SK-N-SH (cell line): ENCODE data around the gene GARS1. TPM values are rescaled to one million over a fixed set of nuclear protein-coding genes. Genes with fewer than 3 reads are reported as not detected.

Experiments used
- CTCF ChIA-PET: fragments of 300-600, 350-600 bp; formaldehyde crosslinking; extraction: SDS; loops from one replicate; lab custom pipeline; 2021; lab: Yijun Ruan, JAX
- POLR2A ChIA-PET: fragments of 350-600 bp; sonication (Branson Sonifier 250); formaldehyde crosslinking; extraction: SDS; loops from one replicate; lab custom pipeline; 2020; ENCODE audit warnings: antibody characterized with exemption, inconsistent platforms; lab: Yijun Ruan, JAX
- DNase-seq: peaks from one replicate; pipeline ENCODE4 v3.0.0; 2012
- H2AFZ ChIP-seq: fragments of 200-600 bp; sonication (generic); 2 replicates; pipeline ENCODE4 v1.8.1; 2016; ENCODE audit warnings: antibody characterized with exemption, mild to moderate bottlenecking, low read depth
- H3F3A ChIP-seq: fragments of 200-600 bp; sonication (generic); replicated peaks from 2 replicates; pipeline ENCODE3; 2016; ENCODE audit warnings: antibody characterized with exemption, mild to moderate bottlenecking; ENCODE audit not compliant: insufficient read depth
- H3K27ac ChIP-seq, 2 experiments: fragments of 200-500 bp in 1 of 2; fragments of 200-600 bp in 1 of 2; sonication (Bioruptor generic) in 1 of 2; sonication (generic), shearing (Covaris generic) in 1 of 2; 2 replicates each; pipeline versions ENCODE4 v1.5.1 to v1.6.1; 2014 to 2016; ENCODE audit warnings: low read depth in 2 of 2, inconsistent platforms in 1 of 2, low read length in 1 of 2, mild to moderate bottlenecking in 1 of 2, mixed read lengths in 1 of 2
- H3K27me3 ChIP-seq: fragments of 200-600 bp; sonication (generic), shearing (Covaris generic); 2 replicates; pipeline ENCODE4 v1.6.1; 2016; ENCODE audit warnings: mixed run types; ENCODE audit not compliant: insufficient read depth
- H3K36me3 ChIP-seq, 2 experiments: fragments of 200-500 bp in 1 of 2; fragments of 200-600 bp in 1 of 2; sonication (Bioruptor generic) in 1 of 2; sonication (generic) in 1 of 2; replicated peaks in 1 of 2; 2 replicates each; pipeline versions ENCODE3 to v1.5.1; 2014 to 2016; ENCODE audit warnings: low read length in 1 of 2, mild to moderate bottlenecking in 1 of 2; ENCODE audit not compliant: insufficient read depth in 2 of 2, control insufficient read depth in 1 of 2
- H3K4me1 ChIP-seq, 2 experiments: fragments of 200-500 bp in 1 of 2; fragments of 200-600 bp in 1 of 2; sonication (Bioruptor generic) in 1 of 2; sonication (generic), shearing (Covaris generic) in 1 of 2; 2 replicates each; pipeline versions ENCODE4 v1.5.1 to v1.6.1; 2014 to 2016; ENCODE audit warnings: low read depth in 1 of 2, low read length in 1 of 2, mixed run types in 1 of 2; ENCODE audit not compliant: insufficient read depth in 2 of 2, control insufficient read depth in 1 of 2
- H3K4me2 ChIP-seq: fragments of 200-600 bp; sonication (generic), shearing (Covaris generic); 2 replicates; pipeline ENCODE4 v1.6.1; 2017; ENCODE audit warnings: mixed run types
- H3K4me3 ChIP-seq, 2 experiments: fragments of 200-500 bp in 1 of 2; fragments of 200-600 bp in 1 of 2; sonication (Bioruptor generic) in 1 of 2; sonication (generic), shearing (Covaris generic) in 1 of 2; 2 replicates each; pipeline versions ENCODE4 v1.5.1 to v1.8.1; 2014 to 2016; ENCODE audit warnings: low read depth in 2 of 2, inconsistent platforms in 1 of 2, low read length in 1 of 2, mild to moderate bottlenecking in 1 of 2, mixed read lengths in 1 of 2, moderate library complexity in 1 of 2
- H3K79me2 ChIP-seq: fragments of 200-600 bp; sonication (generic); 2 replicates; pipeline ENCODE4 v1.8.1; 2017; ENCODE audit warnings: mild to moderate bottlenecking; ENCODE audit not compliant: insufficient read depth
- H3K9ac ChIP-seq: fragments of 200-600 bp; sonication (generic); 2 replicates; pipeline ENCODE4 v1.6.1; 2017; ENCODE audit warnings: mixed run types
- H3K9me2 ChIP-seq: fragments of 200-600 bp; sonication (generic); 2 replicates; pipeline ENCODE4 v1.6.1; 2017; ENCODE audit warnings: mixed run types
- H3K9me3 ChIP-seq: fragments of 200-600 bp; sonication (generic); 2 replicates; pipeline ENCODE4 v1.6.1; 2017; ENCODE audit warnings: mixed run types, mild to moderate bottlenecking, moderate library complexity
- H4K20me1 ChIP-seq: fragments of 200-600 bp; sonication (generic); 2 replicates; pipeline ENCODE4 v1.6.1; 2017; ENCODE audit warnings: mild to moderate bottlenecking, mixed run types; ENCODE audit not compliant: insufficient read depth
- CHD2 ChIP-seq: fragments of 150-350 bp; IDR thresholded peaks from 2 replicates; pipeline ENCODE4 v1.6.1; 2018; ENCODE audit warnings: low read length; ENCODE audit not compliant: partially characterized antibody
- CTCF ChIP-seq: fragments of 200-600 bp; sonication (generic); IDR thresholded peaks from 2 replicates; pipeline ENCODE4 v1.6.1; 2017; ENCODE audit warnings: antibody characterized with exemption, mild to moderate bottlenecking, moderate library complexity
- ELF1 ChIP-seq: IDR thresholded peaks from 2 replicates; pipeline ENCODE4 v1.4.0; 2012
- EP300 ChIP-seq, 2 experiments: IDR thresholded peaks; 2 replicates each; pipeline versions ENCODE4 v1.4.0 to v1.6.1; 2012; ENCODE audit warnings: borderline replicate concordance in 1 of 2, low read depth in 1 of 2, low read length in 1 of 2
- EZH2phosphoT487 ChIP-seq: fragments of 200-600 bp; sonication (generic); IDR thresholded peaks from 2 replicates; pipeline ENCODE4 v1.6.1; 2017; ENCODE audit warnings: low read depth, mixed run types, mild to moderate bottlenecking, antibody characterized with exemption, moderate library complexity, borderline replicate concordance
- FOSL2 ChIP-seq: IDR thresholded peaks from 2 replicates; pipeline ENCODE4 v1.4.0; 2012; ENCODE audit warnings: low read depth, mild to moderate bottlenecking, moderate library complexity, borderline replicate concordance
- GATA2 ChIP-seq: sonication (generic); formaldehyde crosslinking; IDR thresholded peaks from 2 replicates; pipeline ENCODE4 v1.5.0; 2020; ENCODE audit warnings: mild to moderate bottlenecking, missing genetic modification reagents
- IRF3 ChIP-seq: fragments of 150-350 bp; IDR thresholded peaks from 2 replicates; pipeline ENCODE4 v1.6.1; 2016; ENCODE audit warnings: mild to moderate bottlenecking, low read depth, low read length
- MXI1 ChIP-seq: IDR thresholded peaks from 2 replicates; pipeline ENCODE4 v1.6.1; 2012; ENCODE audit warnings: mild to moderate bottlenecking, low read depth, low read length, improper control_type of control experiment
- RCOR1 ChIP-seq: fragments of 150-350 bp; IDR thresholded peaks from 2 replicates; pipeline ENCODE4 v1.6.1; 2017; ENCODE audit warnings: antibody characterized with exemption, low read length
- SMC3 ChIP-seq: IDR thresholded peaks from 2 replicates; pipeline ENCODE4 v1.6.1; 2012; ENCODE audit warnings: low read depth, low read length, improper control_type of control experiment
- TEAD4 ChIP-seq: IDR thresholded peaks from 2 replicates; pipeline ENCODE4 v1.4.0; 2012; ENCODE audit warnings: mild to moderate bottlenecking, borderline replicate concordance; ENCODE audit not compliant: insufficient read depth
- WGBS: methylation state at CpG from one replicate; pipeline ENCODE4 v1.1.6; 2017; ENCODE audit warnings: low lambda C conversion rate; 5-methylcytosine and 5-hydroxymethylcytosine counted together
- polyA plus RNA-seq, 3 experiments: library from polyadenylated mRNA; depleted of rRNA; stranded (reverse); fragments of >200 nt; gene quantifications; 2 replicates each; pipeline ENCODE4 v1.2.3, GENCODE V29; 2012
- TF ChIP-seq, protein P1 (sequence below): IDR thresholded peaks from 2 replicates; pipeline ENCODE4 v1.6.1; 2012; ENCODE audit warnings: mild to moderate bottlenecking, low read depth, low read length, moderate library complexity

The GARS1 gene
- polyA plus RNA-seq, 1 of the 3 experiments (the other 2 are of a cell fraction), result 301 TPM

GRCh38 chr7:30555525-30555924 lies 39.2 kb upstream of the GARS1 start:
- no peak for DNase-seq
- no peak overlapping the region for H3K4me2 ChIP-seq
- no peaks in the 10 kb centered on the region for H3K9me2 ChIP-seq
- H3K27me3 ChIP-seq, result no peaks in the 10 kb centered on the region
- TF ChIP-seq IRF3, result no peak
- TF ChIP-seq SMC3, result no peak
- TF ChIP-seq RCOR1, result no peak
- no peak for TF ChIP-seq FOSL2
- TF ChIP-seq, protein P1, sequence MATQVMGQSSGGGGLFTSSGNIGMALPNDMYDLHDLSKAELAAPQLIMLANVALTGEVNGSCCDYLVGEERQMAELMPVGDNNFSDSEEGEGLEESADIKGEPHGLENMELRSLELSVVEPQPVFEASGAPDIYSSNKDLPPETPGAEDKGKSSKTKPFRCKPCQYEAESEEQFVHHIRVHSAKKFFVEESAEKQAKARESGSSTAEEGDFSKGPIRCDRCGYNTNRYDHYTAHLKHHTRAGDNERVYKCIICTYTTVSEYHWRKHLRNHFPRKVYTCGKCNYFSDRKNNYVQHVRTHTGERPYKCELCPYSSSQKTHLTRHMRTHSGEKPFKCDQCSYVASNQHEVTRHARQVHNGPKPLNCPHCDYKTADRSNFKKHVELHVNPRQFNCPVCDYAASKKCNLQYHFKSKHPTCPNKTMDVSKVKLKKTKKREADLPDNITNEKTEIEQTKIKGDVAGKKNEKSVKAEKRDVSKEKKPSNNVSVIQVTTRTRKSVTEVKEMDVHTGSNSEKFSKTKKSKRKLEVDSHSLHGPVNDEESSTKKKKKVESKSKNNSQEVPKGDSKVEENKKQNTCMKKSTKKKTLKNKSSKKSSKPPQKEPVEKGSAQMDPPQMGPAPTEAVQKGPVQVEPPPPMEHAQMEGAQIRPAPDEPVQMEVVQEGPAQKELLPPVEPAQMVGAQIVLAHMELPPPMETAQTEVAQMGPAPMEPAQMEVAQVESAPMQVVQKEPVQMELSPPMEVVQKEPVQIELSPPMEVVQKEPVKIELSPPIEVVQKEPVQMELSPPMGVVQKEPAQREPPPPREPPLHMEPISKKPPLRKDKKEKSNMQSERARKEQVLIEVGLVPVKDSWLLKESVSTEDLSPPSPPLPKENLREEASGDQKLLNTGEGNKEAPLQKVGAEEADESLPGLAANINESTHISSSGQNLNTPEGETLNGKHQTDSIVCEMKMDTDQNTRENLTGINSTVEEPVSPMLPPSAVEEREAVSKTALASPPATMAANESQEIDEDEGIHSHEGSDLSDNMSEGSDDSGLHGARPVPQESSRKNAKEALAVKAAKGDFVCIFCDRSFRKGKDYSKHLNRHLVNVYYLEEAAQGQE, result no peak
- no peak for TF ChIP-seq GATA2 (CRISPR knock-in tag)
- TF ChIP-seq EZH2phosphoT487, result no peak
- no peak for TF ChIP-seq EP300 (IDR thresholded peaks at IDR 0.05; ENCODE audit: borderline replicate concordance in 1 of 2, low read depth in 1 of 2, low read length in 1 of 2)
- no peak for TF ChIP-seq CTCF
- no peak for TF ChIP-seq MXI1
- no peak for TF ChIP-seq CHD2
- no peak for TF ChIP-seq TEAD4
- no peak for TF ChIP-seq ELF1
- no peak overlapping the region for H2AFZ ChIP-seq
- no peak overlapping the region for H3K9ac ChIP-seq
- peaks cover 4 to 9% of the 10 kb centered on the region in 2 experiments for H3K36me3 ChIP-seq
- WGBS, result 91% methylated on average over 2 of the region's 2 CpGs
- H3K4me3 ChIP-seq, result no peak overlapping the region
- no peaks in the 10 kb centered on the region for H3K79me2 ChIP-seq
- H3K9me3 ChIP-seq, result no peaks in the 10 kb centered on the region
- no peaks in the 10 kb centered on the region for H4K20me1 ChIP-seq
- H3F3A ChIP-seq, result peaks cover 4% of the 10 kb centered on the region
- POLR2A ChIA-PET, result no interaction called here
- H3K4me1 ChIP-seq, result peaks cover 5 to 20% of the 10 kb centered on the region in 2 experiments; a peak in 3 of 4 replicates
- CTCF ChIA-PET, result interaction anchor here (0.6 to 14.7 kb wide), 5 partner anchors 9 to 391 kb away, joined by 3 to 263 read pairs (median 7); no protein-coding TSS in a partner anchor
- no peak overlapping the region for H3K27ac ChIP-seq
